Osteocyte (in vitro differentiated cells): Measurements from ENCODE around the gene FHL1. TPM values are rescaled to one million over a fixed set of nuclear protein-coding genes. Genes with fewer than 3 reads are reported as not detected.

Source experiments
- DNase-seq: peaks from one replicate; pipeline ENCODE4 v3.0.0; 2021; ENCODE audit warnings: mixed read lengths; ENCODE audit not compliant: unreplicated experiment; ENCODE audit errors: extremely low spot score
- H3K27ac Mint-ChIP-seq: one replicate; pipeline ENCODE4 v1.8.0; 2021; ENCODE audit warnings: mild to moderate bottlenecking, mixed read lengths; ENCODE audit not compliant: unreplicated experiment
- H3K27me3 Mint-ChIP-seq: one replicate; pipeline ENCODE4 v1.8.0; 2021; ENCODE audit warnings: mixed read lengths; ENCODE audit not compliant: unreplicated experiment
- H3K36me3 Mint-ChIP-seq: one replicate; pipeline ENCODE4 v1.8.0; 2021; ENCODE audit warnings: mixed read lengths; ENCODE audit not compliant: unreplicated experiment
- H3K4me1 Mint-ChIP-seq: one replicate; pipeline ENCODE4 v1.8.0; 2021; ENCODE audit warnings: mixed read lengths; ENCODE audit not compliant: unreplicated experiment
- H3K4me3 Mint-ChIP-seq: one replicate; pipeline ENCODE4 v1.8.0; 2021; ENCODE audit warnings: mild to moderate bottlenecking, moderate library complexity, mixed read lengths; ENCODE audit not compliant: unreplicated experiment
- H3K9me3 Mint-ChIP-seq: one replicate; pipeline ENCODE4 v1.8.0; 2021; ENCODE audit warnings: mixed read lengths; ENCODE audit not compliant: unreplicated experiment
- total RNA-seq: library from RNA; stranded (reverse); gene quantifications from 2 replicates; pipeline ENCODE4 v1.2.1, GENCODE V29; 2021
- TF ChIP-seq, protein P1 (sequence below): fragments of 200-600 bp; sonication (generic); IDR thresholded peaks from 2 replicates; pipeline ENCODE4 v1.5.0; 2021; ENCODE audit warnings: antibody characterized with exemption, mild to moderate bottlenecking, moderate library complexity

FHL1 gene
- total RNA-seq, 1 donor from 2014 or later, result 1,725 TPM

DNA sequence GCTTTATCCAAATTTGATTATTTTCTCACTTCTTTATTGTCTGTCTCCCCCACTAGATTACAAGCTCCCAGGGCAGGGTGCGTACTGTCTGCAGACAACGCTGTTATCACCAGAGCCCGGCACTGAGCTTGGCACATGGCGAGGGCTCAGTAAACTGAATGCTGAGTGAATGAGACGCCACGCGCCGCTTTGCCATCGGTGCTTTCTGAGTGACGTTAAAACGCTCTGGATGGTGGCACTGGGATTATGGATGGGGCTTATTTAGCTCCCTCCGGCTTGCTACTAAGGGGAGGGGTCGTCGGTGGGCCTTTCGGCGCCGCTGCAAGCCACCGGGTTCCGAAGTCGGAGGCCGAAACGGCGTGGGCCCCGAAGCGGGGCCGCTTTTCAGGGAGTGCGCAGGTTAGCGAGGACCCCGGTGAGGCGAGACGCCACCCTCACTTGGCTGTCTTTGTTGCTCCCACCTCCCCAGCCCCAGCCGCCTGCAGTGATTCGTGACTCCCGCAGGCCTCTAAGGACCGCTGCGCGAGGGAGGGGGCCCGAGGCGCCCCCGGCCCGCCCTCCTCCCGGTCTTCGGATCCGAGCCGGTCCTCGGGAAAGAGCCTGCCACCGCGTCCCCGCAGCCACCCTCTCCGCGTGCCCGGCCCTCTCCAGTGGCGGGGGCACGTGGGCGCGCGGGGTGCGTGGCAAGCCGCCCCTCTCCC, 569 bp upstream of the FHL1 start:
- peak; percentile 86 for DNase-seq
- Mint-ChIP-seq H3K27ac (peak overlapping the region; percentile 90), H3K4me1 (peaks cover 16% of the 10 kb centered on the region), H3K9me3 (peaks cover 17% of the 10 kb centered on the region), H3K36me3 (peaks cover 10% of the 10 kb centered on the region), H3K27me3 (no peaks in the 10 kb centered on the region), H3K4me3 (peak overlapping the region; percentile 76)
- TF ChIP-seq, protein P1, sequence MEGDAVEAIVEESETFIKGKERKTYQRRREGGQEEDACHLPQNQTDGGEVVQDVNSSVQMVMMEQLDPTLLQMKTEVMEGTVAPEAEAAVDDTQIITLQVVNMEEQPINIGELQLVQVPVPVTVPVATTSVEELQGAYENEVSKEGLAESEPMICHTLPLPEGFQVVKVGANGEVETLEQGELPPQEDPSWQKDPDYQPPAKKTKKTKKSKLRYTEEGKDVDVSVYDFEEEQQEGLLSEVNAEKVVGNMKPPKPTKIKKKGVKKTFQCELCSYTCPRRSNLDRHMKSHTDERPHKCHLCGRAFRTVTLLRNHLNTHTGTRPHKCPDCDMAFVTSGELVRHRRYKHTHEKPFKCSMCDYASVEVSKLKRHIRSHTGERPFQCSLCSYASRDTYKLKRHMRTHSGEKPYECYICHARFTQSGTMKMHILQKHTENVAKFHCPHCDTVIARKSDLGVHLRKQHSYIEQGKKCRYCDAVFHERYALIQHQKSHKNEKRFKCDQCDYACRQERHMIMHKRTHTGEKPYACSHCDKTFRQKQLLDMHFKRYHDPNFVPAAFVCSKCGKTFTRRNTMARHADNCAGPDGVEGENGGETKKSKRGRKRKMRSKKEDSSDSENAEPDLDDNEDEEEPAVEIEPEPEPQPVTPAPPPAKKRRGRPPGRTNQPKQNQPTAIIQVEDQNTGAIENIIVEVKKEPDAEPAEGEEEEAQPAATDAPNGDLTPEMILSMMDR, result no peak

DNA sequence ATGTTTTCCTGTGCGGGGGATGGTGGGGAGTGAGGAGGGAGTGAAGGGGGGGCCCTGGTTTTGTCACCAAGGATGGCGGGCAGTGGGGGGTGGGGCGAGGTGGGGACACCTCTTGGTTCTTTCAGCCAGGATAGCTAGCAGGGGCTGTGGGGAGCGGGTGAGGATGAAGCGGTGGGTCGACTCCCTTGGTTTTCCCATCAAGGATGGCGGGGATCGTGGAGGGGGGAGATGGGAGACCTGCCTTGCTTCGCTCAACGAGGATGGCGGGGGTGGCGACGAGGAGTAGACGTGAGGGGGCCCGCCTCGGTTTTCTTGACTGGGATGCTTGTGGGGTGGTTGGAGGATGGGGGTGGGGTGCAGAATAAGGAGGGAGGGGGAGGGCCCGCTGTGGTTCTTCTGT, 643 bp downstream of the FHL1 start:
- TF ChIP-seq, protein P1, result no peak
- no peaks in the 10 kb centered on the region for H3K27me3 Mint-ChIP-seq
- peaks cover 16% of the 10 kb centered on the region for H3K36me3 Mint-ChIP-seq
- peaks cover 14% of the 10 kb centered on the region for H3K9me3 Mint-ChIP-seq
- H3K4me3 Mint-ChIP-seq, result peak overlapping the region; percentile 82
- H3K27ac Mint-ChIP-seq, result peak overlapping the region; percentile 93
- DNase-seq, result no peak
- peaks cover 26% of the 10 kb centered on the region for H3K4me1 Mint-ChIP-seq

DNA sequence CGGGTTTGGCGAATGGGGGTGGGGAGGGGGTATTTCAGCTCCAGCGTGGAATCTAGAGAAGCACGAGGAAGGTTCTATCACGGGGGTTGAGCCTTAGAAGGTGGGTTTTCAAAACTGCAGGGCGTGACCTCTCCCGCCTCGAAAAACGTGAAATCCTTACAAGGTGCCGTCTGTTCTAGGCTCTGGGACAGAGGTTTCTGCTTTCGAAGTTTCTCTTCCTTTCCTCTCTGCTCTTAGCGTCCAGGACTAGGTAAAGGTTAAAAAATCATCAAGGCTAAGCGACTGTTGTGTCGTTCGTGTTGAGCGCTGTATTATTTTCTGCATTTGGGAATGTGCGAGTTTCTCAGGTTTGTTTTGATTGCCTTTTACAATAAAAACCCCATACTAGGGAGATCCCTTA, 1.1 kb downstream of the FHL1 start:
- Mint-ChIP-seq H3K4me3 (peak overlapping the region; percentile 82), H3K27me3 (no peaks in the 10 kb centered on the region), H3K27ac (peak overlapping the region; percentile 93), H3K4me1 (peaks cover 30% of the 10 kb centered on the region), H3K36me3 (peaks cover 16% of the 10 kb centered on the region), H3K9me3 (peaks cover 13% of the 10 kb centered on the region)
- TF ChIP-seq, protein P1, result no peak
- DNase-seq, result no peak

DNA sequence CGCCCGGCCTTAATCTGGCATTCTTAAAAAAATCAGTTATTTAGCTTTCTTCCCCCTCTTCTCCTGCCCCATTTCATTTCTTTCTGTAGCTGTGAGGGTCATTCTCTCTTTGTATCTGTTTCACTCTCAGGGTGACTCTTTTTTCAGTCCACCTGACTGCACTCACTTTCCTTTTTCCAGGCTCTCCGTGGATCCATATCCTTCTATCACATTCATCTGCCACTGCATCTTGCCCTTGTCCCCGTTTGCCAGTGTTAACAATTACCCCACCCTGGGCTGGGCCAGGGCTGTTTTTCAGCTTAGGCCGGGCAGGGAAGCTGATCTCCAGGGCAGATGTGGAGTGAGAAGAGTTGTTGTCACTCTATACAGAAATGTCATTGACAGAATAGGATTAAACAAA, 7.7 kb downstream of the FHL1 start:
- DNase-seq, result no peak
- TF ChIP-seq, protein P1, result no peak
- no peaks in the 10 kb centered on the region for H3K27me3 Mint-ChIP-seq
- H3K4me3 Mint-ChIP-seq, result peak overlapping the region; percentile 5
- peak overlapping the region; percentile 87 for H3K27ac Mint-ChIP-seq
- peaks cover 20% of the 10 kb centered on the region for H3K36me3 Mint-ChIP-seq
- H3K4me1 Mint-ChIP-seq, result peaks cover 83% of the 10 kb centered on the region
- H3K9me3 Mint-ChIP-seq, result peaks cover 4% of the 10 kb centered on the region

DNA sequence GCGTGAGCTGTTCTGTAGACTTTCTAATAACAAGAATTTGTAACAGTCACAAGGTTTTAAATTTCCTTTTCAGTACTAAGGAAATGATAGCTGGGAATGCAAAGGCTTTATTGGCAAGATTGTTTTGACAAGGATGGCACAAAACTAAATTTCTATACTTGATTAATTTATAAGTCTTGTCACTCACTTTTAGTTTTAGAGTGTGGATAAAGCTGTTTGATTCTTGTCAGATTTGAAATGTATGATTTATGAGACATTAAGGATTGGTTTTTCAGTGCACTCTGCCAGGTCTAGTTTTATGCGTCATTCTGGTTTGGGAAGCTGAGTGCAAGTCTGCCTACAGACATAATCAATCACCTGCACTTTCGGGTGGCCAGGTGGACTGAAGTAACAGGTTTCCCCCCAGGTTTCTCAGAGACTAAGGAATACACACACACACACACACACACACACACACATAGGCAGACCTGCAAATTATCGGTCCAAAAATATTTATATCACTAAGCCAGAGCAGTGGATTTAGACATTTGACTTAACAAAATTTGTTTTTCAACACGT, 9.3 kb downstream of the FHL1 start:
- H3K4me3 Mint-ChIP-seq, result peak overlapping the region; percentile 27
- peaks cover 91% of the 10 kb centered on the region for H3K4me1 Mint-ChIP-seq

More for the DNA sequence above, 9.3 kb downstream of the FHL1 start:
- no peak for DNase-seq
- H3K36me3 Mint-ChIP-seq, result peaks cover 24% of the 10 kb centered on the region
- H3K27me3 Mint-ChIP-seq, result no peaks in the 10 kb centered on the region
- peaks cover 4% of the 10 kb centered on the region for H3K9me3 Mint-ChIP-seq
- H3K27ac Mint-ChIP-seq, result peak overlapping the region; percentile 87
- TF ChIP-seq, protein P1, result no peak
